ENCODE measurements around the gene ACACB.

GRCh38 chr12:109273354-109273753 lies 157.0 kb downstream of the ACACB start:
- no peak for TF ChIP-seq CTCF (IDR thresholded peaks at IDR 0.05)
- TF ChIP-seq POLR2A (IDR thresholded peaks at IDR 0.05), result no peak
